ENCODE data around the gene MCUB.

Gene MCUB

DNA sequence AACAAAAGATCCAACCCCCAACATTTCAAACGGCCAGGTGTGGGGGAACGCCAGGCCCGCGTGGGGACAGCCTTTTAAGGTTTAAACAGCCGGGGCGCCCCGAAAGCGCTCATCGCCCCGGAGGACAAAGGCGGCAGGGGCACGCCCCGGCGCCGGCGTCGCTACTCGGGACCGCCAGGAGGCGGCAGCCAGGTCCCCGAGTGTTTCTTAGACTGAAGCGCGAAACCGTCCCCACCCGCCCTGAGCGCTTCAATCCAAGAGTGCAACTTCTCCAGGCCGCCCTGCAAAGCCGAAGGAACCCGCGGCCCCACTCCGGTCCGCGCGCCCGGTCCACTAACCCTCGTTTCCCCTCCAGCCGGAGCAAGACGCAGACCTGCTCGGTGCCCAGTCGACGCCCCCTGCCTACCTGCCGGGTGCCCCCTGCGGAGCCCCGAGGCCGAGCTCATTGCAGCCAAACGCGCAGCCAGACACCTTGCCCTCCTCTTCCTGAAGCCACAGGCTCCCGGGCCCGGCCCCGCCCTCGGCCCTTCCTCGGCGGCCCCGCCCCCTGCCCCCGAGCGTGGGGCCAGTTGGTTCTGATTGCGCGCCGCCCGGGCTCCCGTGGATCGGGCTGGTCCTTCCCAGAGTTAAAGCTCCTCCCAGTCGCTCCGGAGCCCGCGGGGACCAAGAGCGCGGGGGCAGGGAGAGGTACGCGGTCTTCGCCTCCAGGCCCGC, 143.1 kb downstream of the MCUB start, which contains the start of gene CASP6:
TSS of gene CASP6 (minus strand) at position 496 of the 714 bp plus-strand sequence. CDS start at position 446, 50 bp downstream.
- peaks cover 2% of the 10 kb centered on the region for H3K79me1 ChIP-seq (ENCODE audit: low read length)
- peak within 1 kb of the TSS; percentile 75 for H3K9ac ChIP-seq (ENCODE audit: low read length)
- H2BK120ac ChIP-seq (ENCODE audit: low read depth, low read length) = peak within 1 kb of the TSS; percentile 98
- H3K27me3 ChIP-seq (ENCODE audit: insufficient read depth, low read length, poor library complexity) = no peaks in the 10 kb centered on the region
- no peak within 1 kb of the TSS for H2BK15ac ChIP-seq (replicated peaks; ENCODE audit: low read depth)
- peak within 1 kb of the TSS; percentile 91 for H3K56ac ChIP-seq (ENCODE audit: low read length)
- no peak within 1 kb of the TSS for H3K23ac ChIP-seq (ENCODE audit: low read length)
- peak; percentile 86 for DNase-seq
- H3K4me3 ChIP-seq (ENCODE audit: low read length) = peak within 1 kb of the TSS; percentile 63
- H3K4ac ChIP-seq (ENCODE audit: low read depth, low read length) = peak within 1 kb of the TSS; percentile 26
- peak within 1 kb of the TSS; percentile 96 for H3K18ac ChIP-seq (ENCODE audit: low read length)
- no peak within 1 kb of the TSS for H2AK5ac ChIP-seq (ENCODE audit: low read length)
- no peak within 1 kb of the TSS for H4K5ac ChIP-seq (ENCODE audit: low read length)
- H4K8ac ChIP-seq (ENCODE audit: low read depth, low read length) = peak within 1 kb of the TSS; percentile 76
- no peaks in the 10 kb centered on the region for H3K4me1 ChIP-seq (ENCODE audit: control insufficient read depth, low read depth, low read length)
- H3K36me3 ChIP-seq (ENCODE audit: control insufficient read depth, insufficient read depth, low read length) = no peaks in the 10 kb centered on the region
- no peaks in the 10 kb centered on the region for H3K79me2 ChIP-seq (ENCODE audit: control insufficient read depth, insufficient read depth, low read length)
- no peak within 1 kb of the TSS for H2BK5ac ChIP-seq (ENCODE audit: low read length)
- peak within 1 kb of the TSS; percentile 46 for H3K4me2 ChIP-seq (ENCODE audit: low read length)
- WGBS (ENCODE audit: extremely low coverage, insufficient coverage, low lambda C conversion rate) = no CpG with 5 or more reads among the region's 72 CpGs
- H3K27ac ChIP-seq (ENCODE audit: low read depth, low read length) = peak within 1 kb of the TSS; percentile 81

DNA sequence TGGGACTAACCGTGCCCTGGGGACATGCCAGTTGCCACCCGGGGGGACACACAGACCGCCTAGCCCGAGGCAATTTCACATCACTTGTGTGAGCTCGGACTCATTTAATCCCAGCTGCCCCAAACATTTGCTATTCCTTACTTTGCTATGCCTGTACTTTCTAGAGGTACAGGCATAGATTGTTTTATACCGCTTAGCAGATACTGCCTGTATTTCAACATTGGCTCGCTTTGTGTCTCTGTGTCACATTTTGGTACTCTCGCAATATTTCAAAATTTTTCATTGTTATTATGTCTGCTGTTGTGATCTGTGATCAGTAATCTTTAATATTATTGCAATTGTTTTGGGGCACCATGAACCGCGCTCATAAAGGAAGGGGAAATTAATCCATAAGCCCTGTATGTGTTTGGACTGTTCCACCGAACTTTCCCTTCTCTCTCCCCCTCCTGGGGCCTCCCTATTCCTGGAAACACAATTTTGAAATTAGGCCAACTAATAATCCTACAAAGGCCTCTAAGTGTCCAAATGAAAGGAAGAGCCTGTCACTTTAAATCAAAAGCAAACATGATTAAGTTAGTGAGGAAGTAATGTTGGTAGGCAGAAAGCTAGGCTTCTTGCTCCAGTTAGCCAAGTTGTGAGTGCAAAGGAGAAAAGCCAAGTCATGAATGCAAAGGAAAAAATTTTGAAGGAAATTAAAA, 143.8 kb downstream of the MCUB start:
- peak overlapping the region; percentile 19 for H3K4me3 ChIP-seq (ENCODE audit: low read length)
- no peaks in the 10 kb centered on the region for H3K36me3 ChIP-seq (ENCODE audit: control insufficient read depth, insufficient read depth, low read length)
- H3K23ac ChIP-seq (ENCODE audit: low read length) = no peak overlapping the region
- H3K27me3 ChIP-seq (ENCODE audit: insufficient read depth, low read length, poor library complexity) = no peaks in the 10 kb centered on the region
- H3K9ac ChIP-seq (ENCODE audit: low read length) = peak overlapping the region; percentile 71
- H3K56ac ChIP-seq (ENCODE audit: low read length) = peak overlapping the region; percentile 91
- no peak for DNase-seq
- H3K79me1 ChIP-seq (ENCODE audit: low read length) = peaks cover 2% of the 10 kb centered on the region
- H2BK15ac ChIP-seq (replicated peaks; ENCODE audit: low read depth) = no peak overlapping the region
- no peak overlapping the region for H3K27ac ChIP-seq (ENCODE audit: low read depth, low read length)
- H4K5ac ChIP-seq (ENCODE audit: low read length) = no peak overlapping the region
- no peak overlapping the region for H2AK5ac ChIP-seq (ENCODE audit: low read length)
- no peak overlapping the region for H2BK120ac ChIP-seq (ENCODE audit: low read depth, low read length)
- no peak overlapping the region for H4K8ac ChIP-seq (ENCODE audit: low read depth, low read length)
- H3K4ac ChIP-seq (ENCODE audit: low read depth, low read length) = no peak overlapping the region
- no peak overlapping the region for H2BK5ac ChIP-seq (ENCODE audit: low read length)
- no peaks in the 10 kb centered on the region for H3K79me2 ChIP-seq (ENCODE audit: control insufficient read depth, insufficient read depth, low read length)
- H3K4me1 ChIP-seq (ENCODE audit: control insufficient read depth, low read depth, low read length) = no peaks in the 10 kb centered on the region
- WGBS (ENCODE audit: extremely low coverage, insufficient coverage, low lambda C conversion rate) = no CpG with 5 or more reads among the region's 11 CpGs
- H3K4me2 ChIP-seq (ENCODE audit: low read length) = peak overlapping the region; percentile 46
- H3K18ac ChIP-seq (ENCODE audit: low read length) = peak overlapping the region; percentile 96

DNA sequence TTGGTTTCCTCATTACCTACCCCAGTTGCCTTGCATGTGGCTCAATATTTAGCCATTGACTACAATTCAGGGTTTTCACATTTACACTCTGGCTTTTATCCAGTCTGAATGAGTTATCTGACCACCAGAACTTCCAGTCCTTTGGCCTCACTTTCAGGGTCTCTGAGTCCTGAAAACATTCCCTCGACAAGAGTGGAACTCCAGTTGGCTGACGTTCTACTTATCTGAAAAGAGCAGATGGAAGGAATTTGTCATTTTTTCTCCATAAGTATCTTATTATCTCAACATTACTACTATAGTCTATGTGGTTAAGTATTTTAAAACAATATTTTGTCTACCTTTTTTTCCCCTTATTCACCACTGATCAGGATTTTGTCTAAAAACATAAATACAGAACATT, 148.4 kb downstream of the MCUB start:
- no peak overlapping the region for H2BK120ac ChIP-seq (ENCODE audit: low read depth, low read length)
- H3K4me2 ChIP-seq (ENCODE audit: low read length) = no peak overlapping the region
- H3K36me3 ChIP-seq (ENCODE audit: control insufficient read depth, insufficient read depth, low read length) = no peaks in the 10 kb centered on the region
- DNase-seq = no peak
- H3K79me1 ChIP-seq (ENCODE audit: low read length) = no peaks in the 10 kb centered on the region
- no peaks in the 10 kb centered on the region for H3K27me3 ChIP-seq (ENCODE audit: insufficient read depth, low read length, poor library complexity)
- H2AK5ac ChIP-seq (ENCODE audit: low read length) = no peak overlapping the region
- no peak overlapping the region for H3K56ac ChIP-seq (ENCODE audit: low read length)
- H2BK5ac ChIP-seq (ENCODE audit: low read length) = no peak overlapping the region
- H3K4ac ChIP-seq (ENCODE audit: low read depth, low read length) = no peak overlapping the region
- no peak overlapping the region for H3K9ac ChIP-seq (ENCODE audit: low read length)
- H2BK15ac ChIP-seq (replicated peaks; ENCODE audit: low read depth) = no peak overlapping the region
- no peak overlapping the region for H3K4me3 ChIP-seq (ENCODE audit: low read length)
- H4K8ac ChIP-seq (ENCODE audit: low read depth, low read length) = no peak overlapping the region
- no peaks in the 10 kb centered on the region for H3K79me2 ChIP-seq (ENCODE audit: control insufficient read depth, insufficient read depth, low read length)
- no peak overlapping the region for H3K23ac ChIP-seq (ENCODE audit: low read length)
- H3K27ac ChIP-seq (ENCODE audit: low read depth, low read length) = no peak overlapping the region
- H4K5ac ChIP-seq (ENCODE audit: low read length) = no peak overlapping the region
- no peaks in the 10 kb centered on the region for H3K4me1 ChIP-seq (ENCODE audit: control insufficient read depth, low read depth, low read length)
- no peak overlapping the region for H3K18ac ChIP-seq (ENCODE audit: low read length)
- no CpG with 5 or more reads among the region's 2 CpGs for WGBS (ENCODE audit: extremely low coverage, insufficient coverage, low lambda C conversion rate)

DNA sequence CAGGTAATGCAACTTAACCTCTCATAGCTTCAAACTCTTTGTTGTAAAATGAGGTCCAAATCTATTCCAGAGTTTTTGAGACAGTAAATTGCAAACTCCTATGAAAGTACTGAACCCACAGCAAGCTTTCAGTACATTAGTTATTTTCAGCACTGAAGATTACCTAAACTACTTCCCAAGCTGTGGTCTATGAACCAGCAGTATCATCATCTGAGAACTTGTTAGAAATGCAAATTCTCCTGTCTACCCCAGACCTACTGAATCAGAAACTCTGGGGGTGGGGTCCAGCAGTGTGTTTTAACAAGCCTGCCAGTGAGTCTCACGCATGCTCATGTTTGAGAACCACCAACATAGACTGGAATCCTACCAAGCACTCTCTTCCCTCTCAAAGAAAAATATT, 148.9 kb downstream of the MCUB start:
- no peaks in the 10 kb centered on the region for H3K79me2 ChIP-seq (ENCODE audit: control insufficient read depth, insufficient read depth, low read length)
- H3K4me3 ChIP-seq (ENCODE audit: low read length) = no peak overlapping the region
- no peak overlapping the region for H2AK5ac ChIP-seq (ENCODE audit: low read length)
- H2BK5ac ChIP-seq (ENCODE audit: low read length) = no peak overlapping the region
- no peak overlapping the region for H3K4ac ChIP-seq (ENCODE audit: low read depth, low read length)
- no peak overlapping the region for H3K4me2 ChIP-seq (ENCODE audit: low read length)
- DNase-seq = no peak
- H3K9ac ChIP-seq (ENCODE audit: low read length) = no peak overlapping the region
- no peaks in the 10 kb centered on the region for H3K36me3 ChIP-seq (ENCODE audit: control insufficient read depth, insufficient read depth, low read length)
- no peak overlapping the region for H4K5ac ChIP-seq (ENCODE audit: low read length)
- no peaks in the 10 kb centered on the region for H3K79me1 ChIP-seq (ENCODE audit: low read length)
- H3K18ac ChIP-seq (ENCODE audit: low read length) = no peak overlapping the region
- H3K23ac ChIP-seq (ENCODE audit: low read length) = no peak overlapping the region
- H3K27me3 ChIP-seq (ENCODE audit: insufficient read depth, low read length, poor library complexity) = no peaks in the 10 kb centered on the region
- no CpG with 5 or more reads among the region's 1 CpG for WGBS (ENCODE audit: extremely low coverage, insufficient coverage, low lambda C conversion rate)
- no peak overlapping the region for H4K8ac ChIP-seq (ENCODE audit: low read depth, low read length)
- H2BK15ac ChIP-seq (replicated peaks; ENCODE audit: low read depth) = no peak overlapping the region
- H2BK120ac ChIP-seq (ENCODE audit: low read depth, low read length) = no peak overlapping the region
- H3K27ac ChIP-seq (ENCODE audit: low read depth, low read length) = no peak overlapping the region
- no peak overlapping the region for H3K56ac ChIP-seq (ENCODE audit: low read length)
- H3K4me1 ChIP-seq (ENCODE audit: control insufficient read depth, low read depth, low read length) = no peaks in the 10 kb centered on the region

DNA sequence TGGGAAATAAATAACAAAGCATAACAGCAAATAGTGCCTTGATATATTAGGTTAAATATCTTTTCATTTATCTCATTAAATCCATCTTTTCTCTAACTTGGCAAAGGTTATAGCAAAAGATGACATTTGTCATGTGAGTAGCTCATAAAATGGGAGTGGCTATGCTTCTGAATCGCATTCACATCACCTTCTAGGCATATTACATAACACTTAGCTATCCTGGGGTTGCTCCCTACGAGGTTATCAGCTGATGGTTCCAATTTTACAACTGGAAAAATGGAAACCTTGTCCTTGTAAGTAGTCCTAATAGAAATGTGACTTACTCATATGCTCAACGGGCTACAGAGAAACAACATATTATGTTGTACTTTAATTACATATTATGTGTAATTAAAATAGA, 153.5 kb downstream of the MCUB start:
- no peaks in the 10 kb centered on the region for H3K4me1 ChIP-seq (ENCODE audit: control insufficient read depth, low read depth, low read length)
- H2BK15ac ChIP-seq (replicated peaks; ENCODE audit: low read depth) = no peak overlapping the region
- no peak overlapping the region for H4K5ac ChIP-seq (ENCODE audit: low read length)
- no peaks in the 10 kb centered on the region for H3K36me3 ChIP-seq (ENCODE audit: control insufficient read depth, insufficient read depth, low read length)
- no peak overlapping the region for H4K8ac ChIP-seq (ENCODE audit: low read depth, low read length)
- H3K27me3 ChIP-seq (ENCODE audit: insufficient read depth, low read length, poor library complexity) = no peaks in the 10 kb centered on the region
- H2BK120ac ChIP-seq (ENCODE audit: low read depth, low read length) = no peak overlapping the region
- H3K18ac ChIP-seq (ENCODE audit: low read length) = no peak overlapping the region
- no peak for DNase-seq
- no peak overlapping the region for H3K56ac ChIP-seq (ENCODE audit: low read length)
- H3K4me3 ChIP-seq (ENCODE audit: low read length) = no peak overlapping the region
- no peaks in the 10 kb centered on the region for H3K79me1 ChIP-seq (ENCODE audit: low read length)
- no peak overlapping the region for H2BK5ac ChIP-seq (ENCODE audit: low read length)
- H3K23ac ChIP-seq (ENCODE audit: low read length) = no peak overlapping the region
- no peaks in the 10 kb centered on the region for H3K79me2 ChIP-seq (ENCODE audit: control insufficient read depth, insufficient read depth, low read length)
- WGBS (ENCODE audit: extremely low coverage, insufficient coverage, low lambda C conversion rate) = no CpG with 5 or more reads among the region's 3 CpGs
- no peak overlapping the region for H3K4me2 ChIP-seq (ENCODE audit: low read length)
- H3K27ac ChIP-seq (ENCODE audit: low read depth, low read length) = no peak overlapping the region
- no peak overlapping the region for H3K4ac ChIP-seq (ENCODE audit: low read depth, low read length)
- no peak overlapping the region for H2AK5ac ChIP-seq (ENCODE audit: low read length)
- H3K9ac ChIP-seq (ENCODE audit: low read length) = no peak overlapping the region

Measured in mesendoderm (in vitro differentiated cells).